ENCODE measurements around the gene PHF23.

Gene PHF23

DNA sequence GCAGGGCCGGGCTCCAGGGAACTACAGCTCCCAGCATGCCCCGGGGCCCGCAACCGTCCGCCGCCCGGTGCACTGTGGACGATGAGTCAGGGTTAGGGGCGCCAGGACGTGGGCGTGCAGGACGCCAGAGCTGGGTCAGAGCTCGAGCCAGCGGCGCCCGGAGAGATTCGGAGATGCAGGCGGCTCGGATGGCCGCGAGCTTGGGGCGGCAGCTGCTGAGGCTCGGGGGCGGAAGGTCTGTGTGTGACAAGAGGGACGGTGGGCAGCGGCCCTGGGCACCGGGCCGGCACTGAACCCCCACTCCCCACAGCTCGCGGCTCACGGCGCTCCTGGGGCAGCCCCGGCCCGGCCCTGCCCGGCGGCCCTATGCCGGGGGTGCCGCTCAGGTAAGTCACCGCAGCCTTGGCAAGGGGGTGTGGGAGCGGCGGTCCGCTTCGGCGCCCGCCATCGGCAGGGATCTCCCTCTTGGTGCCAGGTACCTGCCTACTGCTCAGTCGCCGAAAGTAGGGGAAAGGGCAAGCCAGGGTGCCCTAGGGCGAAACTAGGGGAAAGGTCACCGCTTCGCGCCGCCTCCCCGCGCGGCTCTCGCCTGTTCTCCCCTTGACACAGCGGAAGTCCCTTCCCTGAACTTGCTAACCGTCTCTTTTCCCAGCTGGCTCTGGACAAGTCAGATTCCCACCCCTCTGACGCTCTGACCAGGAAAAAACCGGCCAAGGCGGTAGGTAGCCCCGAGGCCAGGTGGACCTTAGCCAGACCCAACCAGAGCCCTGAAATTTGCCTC lies 19.3 kb downstream of the PHF23 start, which contains the start of the genes ACADVL and DLG4:
Gene ACADVL, plus strand, starts transcription at position 127 of the 781 bp plus-strand sequence. Its CDS starts 47 bp downstream, at position 174.
Gene DLG4, minus strand, starts transcription at position 25 of the 781 bp plus-strand sequence.
- DNase-seq: peak; percentile 72

GRCh38 chr17:7219229-7219811 lies 19.9 kb downstream of the PHF23 start:
- no peak for DNase-seq

GRCh38 chr17:7218758-7219157 lies 20.5 kb downstream of the PHF23 start:
- no peak for DNase-seq

DNA sequence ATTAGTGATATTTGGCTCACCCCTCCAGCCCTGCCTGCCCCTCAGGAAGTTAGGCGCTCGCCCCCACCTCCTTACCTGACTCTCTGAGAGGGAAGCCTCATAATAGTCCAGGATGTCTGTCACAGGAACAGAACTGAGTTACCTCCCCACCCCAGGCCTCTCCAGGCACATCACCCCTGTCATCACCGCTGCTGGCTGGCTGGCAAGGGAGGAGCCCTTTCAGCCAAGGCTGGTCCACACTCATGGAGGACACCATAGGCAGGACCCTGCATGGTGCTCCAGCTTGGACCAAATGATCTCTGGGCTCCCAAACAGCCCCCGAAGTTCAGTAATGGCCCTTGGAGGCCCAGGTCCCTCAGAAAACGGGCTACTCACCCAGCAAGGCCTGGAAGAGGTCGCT lies 21.1 kb downstream of the PHF23 start:
- no peak for DNase-seq

GRCh38 chr17:7217113-7217987 lies 21.9 kb downstream of the PHF23 start:
- DNase-seq: peak; percentile 28

DNA sequence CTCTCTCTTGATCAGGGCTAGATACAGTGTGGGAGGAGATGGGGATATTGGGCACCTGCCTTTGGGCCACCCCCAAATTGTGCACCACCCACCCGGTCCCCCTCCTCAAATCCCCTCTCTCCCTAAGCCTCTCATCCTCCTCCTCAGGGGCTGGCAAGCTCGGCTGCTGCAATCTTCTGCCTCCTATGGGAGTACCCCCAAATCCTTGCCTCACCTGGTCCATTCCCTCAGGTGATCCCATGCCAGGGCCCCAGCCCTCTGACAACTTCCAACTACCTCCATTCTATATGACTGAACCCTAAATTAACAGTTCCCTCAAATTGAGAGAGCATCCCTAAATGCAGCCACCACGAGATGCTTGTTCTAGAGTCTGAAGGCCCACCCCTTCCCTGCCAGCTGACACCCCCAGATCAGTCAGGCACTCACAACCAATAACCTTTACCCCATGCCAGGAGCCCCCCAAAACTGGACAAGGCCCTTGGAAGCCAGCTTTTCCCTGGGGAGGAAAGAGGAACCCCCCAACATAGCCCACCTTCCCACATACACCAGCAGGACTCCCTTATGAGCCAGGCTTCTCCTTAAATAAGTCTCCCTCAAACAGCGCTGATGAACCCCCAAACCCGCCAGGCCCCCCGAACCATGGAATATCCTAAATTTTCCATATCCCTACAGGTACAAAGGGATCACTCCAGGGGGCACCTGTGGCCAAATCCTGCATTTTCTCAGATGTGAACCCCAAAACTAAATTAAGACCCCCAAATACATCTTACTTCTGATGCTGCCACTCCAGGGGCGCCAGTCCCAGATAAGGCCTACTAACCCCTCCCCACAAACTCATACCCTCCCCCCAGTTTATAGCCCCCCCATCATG lies 22.8 kb downstream of the PHF23 start:
- no peak for DNase-seq

DNA sequence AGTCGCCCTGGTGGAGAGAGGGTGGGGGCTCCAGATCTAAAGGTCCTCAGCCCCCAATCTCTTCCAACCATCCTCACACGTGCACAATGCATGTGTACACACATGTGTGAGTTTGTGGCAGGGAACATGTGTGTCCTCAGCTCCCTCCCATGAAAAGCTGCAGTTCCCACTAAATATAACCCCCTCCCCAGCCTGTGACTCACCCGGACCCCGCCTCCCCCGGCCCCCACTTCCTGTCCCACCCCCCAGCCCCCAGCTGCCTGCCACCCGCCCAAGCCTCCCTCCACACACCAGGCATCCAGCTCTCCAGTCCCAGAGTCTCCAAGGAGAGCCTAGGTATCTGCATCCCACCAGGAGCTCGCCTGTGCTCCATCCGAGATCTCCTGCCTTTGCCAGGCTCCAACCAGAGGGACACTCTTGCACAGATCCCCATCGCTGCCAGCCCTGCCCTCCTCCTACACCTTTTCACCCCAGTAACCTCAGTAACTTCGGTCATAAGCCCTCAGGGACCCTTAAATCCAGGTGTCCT lies 23.5 kb downstream of the PHF23 start:
- DNase-seq: no peak

- DNase-seq: no peak
These were observed 24.1 kb downstream of the PHF23 start for GRCh38 chr17:7215136-7215638.

DNA sequence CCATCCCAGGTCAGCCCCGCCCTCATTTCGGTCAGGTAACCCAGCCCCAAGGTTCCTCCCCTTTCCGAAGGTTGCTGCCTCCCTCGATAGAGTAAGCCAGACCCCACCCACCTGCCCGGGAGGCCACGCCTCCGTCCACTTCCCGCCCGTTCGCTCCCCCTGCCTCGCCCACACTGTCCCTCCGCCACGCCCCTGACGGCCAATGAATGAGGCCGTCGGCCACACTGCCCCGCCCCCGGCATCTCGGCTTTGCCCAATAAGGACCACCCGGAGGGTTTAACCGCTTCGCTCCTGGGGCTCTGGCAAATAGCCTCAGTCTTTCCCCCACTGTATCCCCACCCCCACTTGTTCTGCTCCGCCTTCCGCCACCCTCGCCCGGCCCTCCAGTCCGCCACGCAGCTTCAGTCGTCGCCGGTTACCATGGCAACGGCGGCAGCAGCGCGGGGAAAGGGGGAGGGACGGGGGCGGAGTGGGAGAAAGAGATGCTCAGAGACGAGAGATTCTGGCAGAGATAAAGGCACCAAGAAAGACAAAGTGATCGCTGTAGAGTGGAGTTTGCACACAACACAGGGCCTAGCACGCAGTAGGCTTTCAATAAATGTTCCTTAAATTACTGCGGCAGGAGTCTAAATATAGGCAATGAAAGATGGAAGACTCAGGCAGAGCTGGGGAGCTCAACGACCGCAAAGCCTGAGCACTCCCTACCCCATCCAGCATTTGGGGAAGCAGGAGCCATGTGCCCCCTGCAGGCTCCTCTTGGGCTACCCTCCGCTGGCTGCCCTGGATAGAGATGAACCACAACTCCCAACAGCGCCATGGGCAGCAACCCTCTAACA lies 24.7 kb downstream of the PHF23 start:
- peak; percentile 100 for DNase-seq

- DNase-seq: peak; percentile 99
These were observed 25.4 kb downstream of the PHF23 start for GRCh38 chr17:7213895-7214299.

DNA sequence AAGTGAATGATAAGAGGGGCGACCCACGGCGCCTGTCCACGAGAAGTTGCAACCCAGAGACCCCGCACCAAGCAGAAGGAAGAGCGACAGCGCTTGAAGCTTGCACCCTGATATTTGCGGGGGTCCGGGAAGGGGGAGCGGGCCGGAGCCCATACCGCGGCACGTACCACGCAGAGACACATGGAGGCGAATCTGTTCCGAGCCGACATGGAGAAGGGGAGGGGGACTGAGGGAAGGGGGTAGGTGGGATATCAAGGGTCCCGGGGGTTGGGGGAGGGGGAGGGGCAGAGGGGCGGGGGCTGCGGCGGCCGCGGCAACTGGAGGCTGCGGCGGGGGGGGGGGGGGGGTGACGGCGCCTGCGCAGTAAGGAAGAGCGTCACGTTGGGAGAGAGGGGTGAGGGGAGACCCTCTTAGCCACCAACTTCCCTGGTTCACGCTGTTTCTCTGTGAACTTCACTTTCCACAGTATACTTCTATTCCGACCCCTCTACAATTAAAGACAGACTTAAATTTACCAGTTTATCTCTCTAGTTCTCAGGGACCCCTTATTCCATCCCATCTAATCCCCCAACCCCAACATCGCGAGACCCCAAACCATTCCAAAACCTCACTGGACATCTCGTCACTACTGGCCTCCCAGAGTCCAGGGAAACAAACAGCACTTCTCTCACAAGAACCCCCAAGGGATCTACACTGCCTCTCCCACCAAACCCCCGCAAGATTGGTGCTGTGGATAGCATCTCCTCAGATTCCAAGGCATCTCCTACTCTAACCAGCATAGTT lies 27.6 kb downstream of the PHF23 start:
- DNase-seq: no peak

GRCh38 chr17:7208754-7209460 lies 30.4 kb downstream of the PHF23 start:
- no peak for DNase-seq

DNA sequence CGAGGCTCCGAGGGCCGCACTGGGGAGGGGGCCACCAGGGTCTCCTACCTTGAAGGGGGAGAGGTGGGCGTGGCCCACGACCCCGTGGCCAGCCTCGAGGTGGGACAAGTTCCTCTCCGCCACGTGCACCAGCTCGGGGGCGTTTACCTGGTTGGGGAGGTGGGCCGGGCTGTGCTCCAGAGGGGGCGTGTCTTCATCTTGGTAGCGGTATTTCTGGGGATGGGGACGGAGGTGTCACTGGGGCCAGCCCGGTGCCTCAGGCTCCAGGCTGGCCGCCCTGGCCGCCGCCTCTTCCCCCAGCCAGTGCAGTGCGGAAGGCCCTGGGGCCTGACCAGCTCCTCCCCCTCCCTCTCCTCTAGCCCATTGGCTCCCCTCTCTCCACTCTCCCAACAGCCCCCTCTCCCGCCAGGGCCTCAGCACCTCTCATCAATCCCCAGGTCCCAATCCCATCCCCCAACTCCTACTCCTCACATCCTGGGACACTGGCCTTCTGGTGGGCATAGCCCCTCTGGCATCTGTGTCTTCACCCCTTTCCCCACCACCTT lies 31.2 kb downstream of the PHF23 start:
- no peak for DNase-seq

GRCh38 chr17:7207120-7208001 lies 31.9 kb downstream of the PHF23 start:
- DNase-seq: no peak

GRCh38 chr17:7205561-7205960 lies 33.7 kb downstream of the PHF23 start:
- DNase-seq: no peak

DNA sequence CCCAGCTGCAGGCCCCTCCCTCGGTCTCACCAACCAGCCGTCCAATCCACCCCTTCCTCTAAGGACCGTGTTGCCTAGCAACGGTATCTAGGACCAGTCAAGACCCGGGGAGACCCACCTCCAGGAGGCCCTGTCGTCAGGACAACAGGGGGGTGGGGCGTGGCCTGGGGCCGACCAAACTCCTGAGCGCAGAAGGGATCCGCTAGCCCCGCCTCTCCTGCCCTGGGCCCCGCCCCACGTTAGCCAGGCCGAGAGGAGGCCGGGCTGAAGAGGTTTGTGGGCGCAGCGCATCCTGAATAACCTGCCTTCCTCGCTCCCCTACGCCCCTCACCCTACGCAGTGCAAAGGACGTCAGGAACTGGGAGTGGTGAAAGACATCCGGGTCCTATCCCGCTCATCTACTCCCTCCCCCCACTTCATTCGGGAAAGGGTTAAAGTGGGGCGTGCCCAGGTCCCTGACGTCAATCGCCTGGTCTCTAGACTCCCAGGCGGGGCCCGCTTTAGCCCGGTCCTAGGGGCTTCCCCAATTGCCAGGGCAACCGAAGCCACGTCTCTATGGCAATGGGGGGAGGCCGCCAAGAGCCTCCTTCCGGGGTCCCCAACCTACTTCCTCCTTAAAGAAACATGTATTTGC lies 34.3 kb downstream of the PHF23 start:
- peak; percentile 99 for DNase-seq

- DNase-seq: no peak
These were observed 34.9 kb downstream of the PHF23 start for GRCh38 chr17:7204336-7204735.

DNA sequence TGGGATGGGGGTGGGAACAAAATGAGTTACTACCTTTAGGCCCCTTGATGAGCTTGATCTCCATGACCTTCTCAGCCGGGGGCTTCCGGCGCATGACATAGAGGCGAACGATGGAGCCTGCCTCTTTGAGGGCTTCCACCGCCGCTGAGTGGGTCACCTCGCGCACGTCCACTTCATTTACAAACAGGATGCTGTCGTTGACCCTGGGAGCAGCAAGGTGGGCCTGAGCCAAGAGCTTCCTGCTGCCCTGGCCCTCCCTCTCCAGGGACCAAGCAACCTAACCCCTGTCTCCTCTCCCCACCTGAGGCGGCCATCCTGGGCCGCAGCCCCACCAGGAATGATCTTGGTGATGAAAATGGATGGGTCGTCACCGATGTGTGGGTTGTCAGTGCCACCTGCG lies 35.9 kb downstream of the PHF23 start:
- DNase-seq: no peak

All from NCI-H1105 (cell line).